Measurements from ENCODE around the gene LCN15. TPM values are rescaled to one million over a fixed set of nuclear protein-coding genes. Genes with fewer than 3 reads are reported as not detected.
A peak's percentile ranks its signal among the peaks of the same experiment; 100 is the strongest.
"Not testable (repeated sequence)": the region's sequence is repeated elsewhere in the genome, so short reads cannot be mapped to it uniquely, and the experiment has no call there.

Gene LCN15
- total RNA-seq, 1 experiment from 2014 or later: not detected

DNA sequence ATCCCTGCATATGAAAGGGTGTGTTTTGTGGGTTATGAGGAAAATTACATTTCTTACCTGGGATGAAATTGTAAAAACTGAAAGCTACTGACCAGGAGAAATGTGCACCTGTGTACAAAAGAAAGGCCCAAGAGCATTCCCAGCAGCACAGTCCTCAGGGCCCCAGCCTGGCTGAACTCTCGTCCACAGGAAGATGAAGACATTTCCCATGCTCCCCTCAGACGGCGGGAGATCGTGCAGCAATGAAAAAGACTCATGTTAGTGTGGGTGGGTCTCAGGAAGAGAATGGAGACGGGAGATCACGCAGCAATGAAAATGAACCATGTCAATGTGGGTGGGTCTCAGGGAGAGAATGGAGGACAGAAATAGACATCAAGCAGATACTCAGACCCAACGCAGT, 12.6 kb upstream of the LCN15 start:
- DNase-seq (ENCODE audit: extremely low read depth, low read depth): no peak

DNA sequence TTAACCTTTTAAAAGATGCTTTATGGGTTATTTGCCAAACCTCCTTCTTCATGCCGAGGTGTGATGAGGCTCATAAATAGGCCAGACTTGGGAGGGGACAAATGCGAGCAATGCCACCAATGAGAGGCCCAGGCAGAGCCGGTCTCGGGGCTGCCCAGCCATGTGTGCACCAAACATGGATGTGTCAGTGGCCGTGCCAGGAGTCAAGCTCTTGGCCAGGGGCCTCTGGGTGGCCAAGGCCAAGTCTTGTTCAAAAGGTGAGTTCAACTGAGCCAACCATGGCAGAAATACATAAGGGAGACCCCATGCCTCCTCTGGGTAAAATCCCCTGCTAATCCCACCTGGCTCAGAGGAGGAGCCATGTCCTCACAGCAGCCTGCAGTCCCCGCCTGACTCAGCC, 10.9 kb upstream of the LCN15 start:
- DNase-seq (ENCODE audit: extremely low read depth, low read depth): no peak

DNA sequence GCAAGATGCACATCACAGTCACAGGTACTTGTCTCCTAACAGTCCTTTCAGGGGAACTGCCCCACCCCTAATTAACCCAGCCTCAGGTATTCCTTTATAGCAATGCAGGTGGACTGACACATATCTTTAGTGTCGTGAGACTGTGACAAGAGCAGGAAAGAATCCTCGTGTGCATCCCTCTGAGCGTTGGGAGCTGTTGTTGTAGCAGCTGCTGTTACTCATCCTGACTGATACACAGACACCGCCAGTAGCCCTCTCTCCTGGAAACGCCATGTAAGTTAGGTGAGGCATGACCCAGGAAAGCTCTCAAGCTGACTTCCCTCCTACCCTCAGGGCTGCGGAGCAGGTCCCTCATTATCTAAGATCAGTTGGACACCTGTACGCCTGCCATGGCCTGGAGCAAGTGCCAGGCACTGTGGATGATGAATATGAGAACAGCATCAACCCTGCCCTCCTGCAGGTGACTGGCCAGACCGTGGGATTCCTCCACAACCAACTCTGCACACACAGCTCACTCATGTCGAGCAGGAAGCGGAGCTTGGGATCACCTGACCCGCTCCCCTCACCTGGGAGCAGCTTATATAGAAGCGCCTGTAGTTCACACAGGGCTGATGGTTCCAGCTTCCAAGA, 10.2 kb upstream of the LCN15 start:
- DNase-seq (ENCODE audit: extremely low read depth, low read depth): no peak

DNA sequence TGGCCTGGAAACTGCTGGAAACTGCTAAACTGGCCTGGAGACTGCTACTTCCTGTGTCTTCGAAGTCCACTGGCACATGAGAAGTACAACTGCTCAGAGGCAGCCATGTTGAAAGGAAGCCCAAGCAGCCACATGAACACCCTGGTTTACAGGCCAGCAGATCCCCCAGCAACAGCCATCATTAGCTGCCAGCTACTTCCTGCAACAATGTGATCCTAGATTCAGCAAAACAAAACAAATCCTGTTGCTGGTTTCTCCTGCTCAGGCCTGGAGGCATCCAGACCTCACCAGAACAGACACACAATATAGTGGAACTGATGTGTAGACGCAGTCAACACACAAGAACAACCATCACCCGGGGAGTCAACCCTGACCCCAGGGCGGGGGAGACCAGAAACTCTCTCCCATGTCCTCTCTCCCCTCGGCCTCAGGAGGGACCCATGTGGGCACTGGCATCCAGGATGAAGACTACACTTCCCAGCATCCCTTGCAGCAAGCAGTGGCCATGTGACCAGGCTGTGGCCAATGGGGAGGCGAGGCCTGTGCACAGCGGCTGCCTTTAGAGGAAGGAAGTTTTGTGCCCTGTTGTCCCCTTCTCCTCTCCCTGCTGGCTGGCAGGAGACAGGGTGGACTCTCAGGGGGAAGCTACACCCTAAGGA, 9.2 kb upstream of the LCN15 start:
- no peak for DNase-seq (ENCODE audit: extremely low read depth, low read depth)

DNA sequence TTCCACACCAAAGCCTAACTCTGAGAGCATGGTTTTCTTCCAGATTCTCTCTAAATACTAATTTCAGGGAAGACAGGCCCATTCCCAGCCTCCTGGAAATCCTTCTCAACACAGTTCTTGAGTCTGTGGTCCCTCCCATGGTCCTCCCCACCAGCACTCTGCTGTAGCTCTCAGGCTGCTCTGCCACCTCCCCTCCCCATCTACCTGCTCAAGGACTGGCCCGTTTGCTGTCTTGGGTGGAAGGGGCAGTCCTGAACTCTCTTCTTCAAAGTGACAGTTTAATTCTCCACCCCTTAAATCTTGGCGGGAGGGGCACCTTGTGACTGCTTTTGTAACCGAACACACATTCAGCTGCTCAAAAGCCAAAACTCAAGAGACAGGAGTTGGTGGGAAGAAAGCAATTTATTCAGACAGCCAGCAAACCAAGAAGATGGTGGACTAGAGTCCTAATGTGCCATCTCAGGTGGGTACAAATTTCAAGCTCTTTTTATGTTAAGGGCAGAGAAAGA, 7.6 kb upstream of the LCN15 start:
- no peak for DNase-seq (ENCODE audit: extremely low read depth, low read depth)

DNA sequence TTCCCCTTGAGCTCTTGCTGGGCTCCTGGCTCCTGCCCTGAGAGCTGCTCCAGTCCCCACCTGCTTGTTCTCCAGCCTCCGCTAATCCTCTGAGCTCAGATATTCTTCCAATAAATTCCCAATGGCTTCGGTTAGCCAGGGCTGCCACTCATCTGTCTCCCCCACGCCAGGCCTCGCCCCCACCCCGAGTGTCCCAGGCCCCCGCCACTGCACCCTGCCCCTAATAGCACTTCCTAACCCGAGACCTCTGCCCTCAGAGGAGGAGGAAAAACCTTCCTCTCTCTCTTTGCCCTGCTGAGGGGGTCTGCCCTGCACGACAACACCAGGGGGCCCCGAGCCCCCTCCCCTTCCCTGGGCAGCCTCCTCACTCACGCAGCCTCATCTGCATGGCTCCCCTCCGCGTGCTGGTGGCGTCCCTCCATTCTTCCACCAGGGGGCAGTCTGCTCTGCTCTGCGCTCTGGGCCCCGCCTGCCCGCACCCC, 5.4 kb upstream of the LCN15 start:
- DNase-seq (ENCODE audit: extremely low read depth, low read depth): no peak

DNA sequence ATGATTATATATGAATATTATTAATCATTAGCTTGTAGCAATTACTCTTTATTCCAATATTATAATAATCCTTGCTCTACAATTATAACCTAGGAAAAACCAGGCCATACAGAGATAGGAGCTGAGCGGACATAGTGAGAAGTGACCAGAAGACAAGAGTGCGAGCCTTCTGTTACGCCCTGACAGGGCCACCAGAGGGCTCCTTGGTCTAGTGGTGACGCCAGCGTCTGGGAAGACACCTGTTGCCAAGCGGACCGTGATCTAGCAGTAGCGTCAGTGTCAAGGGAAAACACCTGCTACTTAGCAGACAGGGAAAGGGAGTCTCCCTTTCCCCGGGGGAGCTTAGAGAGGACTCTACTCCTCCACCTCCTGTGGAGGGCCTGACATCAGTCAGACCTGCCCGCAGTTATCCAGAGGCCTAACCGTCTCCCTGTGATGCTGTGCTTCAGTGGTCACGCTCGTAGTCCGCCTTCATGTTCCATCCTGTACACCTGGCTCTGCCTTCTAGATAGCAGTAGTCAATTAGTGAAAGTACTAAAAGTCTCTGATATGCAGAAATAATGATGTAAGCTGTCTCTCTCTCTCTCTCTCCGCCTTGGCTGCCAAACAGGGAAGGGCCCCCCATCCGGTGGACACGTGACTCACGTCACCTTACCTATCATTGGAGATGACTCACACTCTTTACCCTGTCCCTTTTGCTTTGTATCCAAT, 2.2 kb upstream of the LCN15 start:
- peak; percentile 51 for DNase-seq (ENCODE audit: extremely low read depth, low read depth)

DNA sequence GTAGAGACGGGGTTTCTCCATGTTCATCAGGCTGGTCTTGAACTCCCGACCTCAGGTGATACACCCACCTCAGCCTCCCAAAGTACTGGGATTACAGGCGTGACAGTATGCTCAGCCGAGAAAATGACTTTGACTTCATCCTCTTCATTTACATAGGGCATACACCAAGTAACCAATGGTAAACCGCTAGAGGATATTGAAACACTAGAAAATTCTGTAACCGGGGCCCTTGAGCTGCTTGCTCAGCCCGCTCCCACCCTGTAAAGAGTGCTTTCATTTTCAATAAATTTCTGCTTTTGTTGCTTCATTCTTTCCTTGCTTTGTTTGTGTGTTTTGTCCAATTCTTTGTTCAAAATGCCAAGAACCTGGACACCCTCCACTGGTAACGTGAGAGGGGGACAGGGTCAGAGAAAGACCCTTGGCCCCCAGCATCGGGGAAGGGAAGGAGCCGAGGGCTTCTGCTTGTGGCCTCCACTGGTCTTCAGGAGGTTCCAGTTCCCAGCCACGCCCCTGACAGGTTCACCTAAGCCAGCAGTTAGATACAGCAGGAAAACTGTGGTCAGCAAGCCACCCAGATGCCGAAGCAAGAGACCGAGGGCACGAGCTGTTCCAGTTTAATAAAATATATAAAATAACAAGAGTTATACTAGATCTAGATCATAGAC, 1.6 kb upstream of the LCN15 start:
- not testable (repeated sequence) for DNase-seq (ENCODE audit: extremely low read depth, low read depth)

DNA sequence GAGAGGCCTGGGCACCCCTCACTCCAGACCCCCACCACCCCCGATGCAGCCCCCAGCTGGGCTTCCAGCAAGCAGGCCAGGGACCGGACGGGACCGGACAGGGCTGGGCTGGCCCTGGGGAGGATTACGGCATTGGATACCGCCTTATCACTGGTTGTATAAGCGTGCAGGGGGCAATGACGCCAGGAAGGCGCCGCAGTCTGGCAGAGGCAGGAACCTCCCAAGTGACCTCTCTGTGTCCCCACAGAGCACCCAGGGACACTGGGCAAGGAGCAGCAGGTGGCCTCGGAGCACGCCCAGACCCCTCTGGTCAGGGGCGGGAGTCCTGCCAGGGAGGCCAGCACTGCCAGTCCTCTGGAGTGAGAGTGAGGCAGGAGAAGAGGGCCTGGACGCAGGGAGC, 723 bp upstream of the LCN15 start:
- DNase-seq (ENCODE audit: extremely low read depth, low read depth): no peak

DNA sequence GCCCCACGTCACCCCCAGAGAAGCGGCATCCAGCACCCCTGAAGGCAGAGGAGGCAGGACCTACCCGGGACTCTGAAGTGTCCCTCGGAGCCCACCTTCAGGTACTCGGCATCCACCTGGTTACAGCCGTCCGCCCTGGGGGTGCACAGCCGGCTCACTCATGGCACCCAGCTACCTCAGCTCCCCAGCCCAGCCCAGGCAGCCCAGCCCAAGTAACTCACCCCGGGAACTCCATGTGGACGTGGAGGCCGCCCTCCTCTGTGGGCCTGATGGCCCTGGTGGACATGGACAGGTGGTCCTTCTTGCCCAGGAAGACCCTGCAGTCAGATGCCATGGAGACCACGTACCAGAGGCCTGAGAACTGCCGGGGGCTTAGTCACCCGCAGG, 676 bp downstream of the LCN15 start:
- DNase-seq (ENCODE audit: extremely low read depth, low read depth): no peak

DNA sequence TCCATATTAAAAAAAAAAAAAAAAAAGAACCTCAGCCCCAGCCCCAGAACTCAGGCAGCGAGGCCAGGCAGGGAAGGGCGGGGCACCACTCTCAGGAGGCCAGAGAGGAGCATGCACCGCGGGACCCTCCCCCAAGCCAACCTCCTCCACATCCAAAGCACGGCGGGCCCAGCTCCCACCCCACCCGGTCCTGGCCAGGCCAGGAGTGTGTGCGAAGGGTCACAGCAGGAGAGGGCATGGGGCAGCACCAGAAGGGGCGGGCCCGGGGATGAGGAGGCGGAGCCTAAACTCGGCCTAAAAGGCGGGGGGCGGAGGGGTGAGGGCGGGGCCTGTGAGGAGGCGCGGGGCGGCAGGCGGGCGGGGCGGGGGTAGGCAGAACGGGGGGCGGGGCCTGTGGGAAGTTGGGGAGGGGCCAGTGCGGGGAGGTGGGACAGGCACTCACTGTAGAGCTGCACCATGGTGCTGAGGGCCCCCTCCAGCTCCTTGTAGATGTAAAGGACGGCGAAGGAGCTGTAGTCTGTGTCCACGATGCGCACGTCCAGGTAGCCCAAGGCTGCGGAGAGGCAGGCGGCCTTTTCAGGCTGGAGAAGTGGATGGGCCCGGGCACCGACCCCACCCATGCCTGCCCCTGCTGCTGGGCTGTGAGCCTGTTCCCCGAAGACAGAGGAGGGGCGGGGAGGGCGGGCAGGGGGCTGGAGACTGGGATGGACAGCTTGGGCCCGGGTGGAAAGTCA, 1.2 kb downstream of the LCN15 start:
- DNase-seq (ENCODE audit: extremely low read depth, low read depth): peak; percentile 33

DNA sequence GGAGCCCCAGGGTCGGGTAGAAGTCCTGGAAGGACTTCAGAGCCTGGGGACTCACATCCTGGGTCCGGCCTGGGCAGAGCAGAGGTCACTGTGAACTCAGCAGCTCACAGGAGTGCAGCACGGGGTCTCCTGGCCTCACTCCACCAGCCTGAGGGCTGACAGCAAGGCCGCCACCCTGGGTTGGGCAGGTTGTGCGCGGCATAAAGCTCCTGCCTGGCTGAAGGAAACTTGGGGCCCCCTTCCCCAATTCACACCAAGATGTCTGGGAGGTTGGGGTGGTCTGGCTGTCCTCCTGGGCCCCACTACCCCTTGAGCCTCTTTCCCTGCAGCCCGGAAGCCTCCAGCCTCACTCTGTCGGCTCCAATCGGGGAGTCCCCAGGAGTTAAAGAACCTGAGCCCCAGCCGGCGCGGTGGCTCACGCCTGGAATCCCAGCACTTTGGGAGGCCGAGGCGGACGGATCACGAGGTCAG, 2.1 kb downstream of the LCN15 start:
- no peak for DNase-seq (ENCODE audit: extremely low read depth, low read depth)

DNA sequence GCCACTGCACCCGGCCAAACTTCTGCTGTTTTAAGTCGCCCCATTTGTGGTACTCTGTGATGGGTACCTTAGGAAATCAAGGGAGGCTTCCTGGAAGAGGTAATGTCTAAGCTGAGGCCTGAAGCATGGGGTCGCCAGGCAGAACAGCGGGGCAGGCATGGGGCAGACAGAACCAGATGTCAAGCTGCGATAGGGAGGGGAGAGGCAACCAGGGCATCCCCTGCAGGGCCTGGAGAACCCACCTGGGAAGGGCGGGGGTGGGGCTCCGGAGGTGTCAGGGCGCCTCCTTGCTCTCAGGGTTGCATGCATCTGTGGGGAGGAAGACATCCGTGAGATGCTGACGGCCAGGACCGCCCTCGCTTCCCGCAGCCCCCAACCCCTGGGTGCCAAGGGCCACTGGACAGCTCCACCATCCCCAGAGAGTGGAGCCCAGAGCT, 2.8 kb downstream of the LCN15 start:
- no peak for DNase-seq (ENCODE audit: extremely low read depth, low read depth)

DNA sequence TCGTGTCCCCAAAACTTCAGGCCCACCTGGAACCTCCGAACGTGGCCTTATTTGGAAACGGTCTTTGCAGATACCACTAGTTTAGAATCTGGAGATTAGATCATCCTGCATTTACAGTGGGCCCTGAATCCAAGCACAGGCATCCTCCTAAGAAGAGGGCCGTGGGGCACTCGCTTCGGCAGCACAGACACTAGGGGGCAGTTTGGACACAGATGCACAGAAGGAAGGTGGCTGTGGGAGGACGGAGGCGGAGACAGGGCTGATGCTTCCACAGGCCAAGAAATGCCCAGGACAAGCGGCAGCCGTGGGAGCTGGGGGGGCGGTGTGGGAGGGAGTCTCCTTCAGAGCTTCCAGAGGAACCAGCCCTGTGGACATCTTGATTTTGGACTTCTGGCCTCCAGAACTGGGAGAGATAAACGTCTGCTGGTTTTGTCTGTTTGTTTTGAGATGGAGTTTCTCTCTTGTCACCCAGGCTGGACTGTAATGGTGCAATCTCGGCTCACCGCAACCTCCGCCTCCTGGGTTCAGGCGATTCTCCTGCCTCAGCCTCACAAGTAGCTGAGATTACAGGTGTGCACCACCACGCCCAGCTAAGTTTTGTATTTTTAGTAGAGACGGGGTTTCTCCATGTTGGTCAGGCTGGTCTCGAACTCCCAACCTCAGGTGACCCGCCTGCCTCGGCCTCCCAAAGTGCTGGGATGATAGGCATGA, 3.3 kb downstream of the LCN15 start:
- peak; percentile 59 for DNase-seq (ENCODE audit: extremely low read depth, low read depth)

DNA sequence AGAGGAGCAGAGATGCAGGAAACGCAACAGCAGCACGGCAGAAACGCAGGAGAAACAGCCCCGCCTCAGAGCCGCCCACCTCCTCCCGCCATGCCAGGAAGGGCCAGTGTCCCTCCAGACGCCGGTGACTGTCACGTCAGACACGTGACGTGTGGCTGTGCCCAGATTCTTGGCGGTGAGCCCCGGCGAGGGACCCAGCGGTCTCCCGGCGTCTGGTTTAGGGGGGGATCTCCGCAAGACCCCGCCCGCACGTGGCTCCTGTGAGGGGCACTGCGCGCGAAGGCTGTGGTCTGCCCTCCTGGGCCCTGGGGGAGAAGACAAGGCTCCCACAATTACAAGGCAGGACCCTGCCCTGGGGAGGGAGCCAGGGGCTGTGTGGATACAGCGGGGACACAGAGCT, 3.9 kb downstream of the LCN15 start:
- DNase-seq (ENCODE audit: extremely low read depth, low read depth): no peak

DNA sequence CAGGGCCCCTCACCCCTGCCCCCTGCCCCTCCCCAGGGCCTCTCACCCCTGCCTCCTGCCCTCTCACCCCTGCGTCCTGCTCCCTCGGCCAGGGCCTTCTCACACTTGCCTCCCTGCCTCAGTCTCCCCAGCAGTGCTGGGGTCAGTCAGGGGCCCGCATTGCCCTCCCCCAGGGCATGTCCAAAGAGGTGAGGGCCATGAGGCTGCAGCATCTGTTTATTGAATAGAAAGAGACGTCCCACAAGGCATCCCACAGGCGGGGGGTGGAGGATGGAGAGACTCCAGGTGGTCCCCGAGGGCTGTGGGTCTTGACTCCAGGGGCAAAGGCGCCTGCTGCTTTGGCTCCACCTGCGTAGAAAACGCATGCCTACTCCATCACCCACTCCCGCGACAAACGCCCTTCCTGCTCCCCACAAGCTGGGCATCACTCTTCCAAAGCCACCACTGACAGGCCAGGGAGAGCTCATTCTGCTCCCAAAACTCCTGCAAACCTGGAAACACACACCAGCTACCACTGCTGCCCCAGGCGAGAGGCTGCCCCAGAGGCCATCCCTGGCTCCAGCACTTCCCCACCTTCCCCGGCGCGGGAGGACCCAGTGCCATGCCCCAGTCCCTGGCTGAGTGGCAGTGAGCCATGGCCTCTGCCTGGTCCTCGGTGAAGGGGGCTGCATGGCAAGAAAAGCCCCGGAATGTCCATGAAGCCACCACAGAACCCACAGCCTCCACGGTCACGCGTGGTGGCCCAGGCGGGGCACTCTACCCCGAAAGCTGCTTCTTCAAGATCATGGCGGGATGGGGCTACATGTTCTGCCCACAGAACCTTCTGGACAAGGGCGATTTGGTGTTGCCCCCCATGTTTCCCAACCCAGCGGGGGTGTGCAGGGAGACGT, 4.6 kb downstream of the LCN15 start:
- no peak for DNase-seq (ENCODE audit: extremely low read depth, low read depth)

DNA sequence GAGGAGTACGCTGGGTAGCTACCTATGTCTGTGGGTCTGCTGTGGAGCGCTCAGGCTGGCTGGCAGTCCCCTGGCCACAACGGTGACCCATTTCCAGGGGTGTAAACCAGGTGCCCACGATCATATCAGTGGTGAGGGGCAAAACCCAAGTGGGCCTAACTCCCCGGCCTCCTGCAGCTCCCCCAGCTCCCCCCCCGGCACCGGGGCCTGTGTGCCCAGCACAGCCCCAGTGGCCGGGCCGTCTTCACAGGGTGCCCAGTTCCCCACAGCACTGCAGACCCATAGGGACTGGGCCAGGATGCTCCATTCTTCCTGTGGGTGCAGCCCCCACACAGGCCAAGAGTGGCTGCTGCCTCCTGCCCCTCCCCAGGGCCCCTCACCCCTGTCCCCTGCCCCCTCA, 5.3 kb downstream of the LCN15 start:
- DNase-seq (ENCODE audit: extremely low read depth, low read depth): no peak

DNA sequence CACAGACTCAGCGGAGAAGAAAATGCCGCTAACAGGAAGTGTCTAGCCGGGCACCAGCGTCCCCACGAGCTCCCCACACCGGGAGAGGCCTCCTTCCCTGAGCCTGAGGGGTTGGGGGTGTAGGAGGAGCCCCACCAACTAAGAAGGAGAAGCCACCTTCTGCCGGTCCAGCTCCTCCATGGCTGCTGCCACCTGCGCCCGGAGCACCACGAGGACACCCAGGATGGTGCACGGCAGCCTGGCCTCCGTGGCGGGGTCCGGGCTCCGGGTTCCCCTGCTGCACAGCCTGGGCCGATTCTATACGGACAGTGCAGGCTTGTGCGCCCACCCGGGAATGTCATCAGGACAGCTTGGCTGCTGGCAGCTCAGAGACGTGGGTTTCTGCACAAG, 6.6 kb downstream of the LCN15 start:
- DNase-seq (ENCODE audit: extremely low read depth, low read depth): no peak

DNA sequence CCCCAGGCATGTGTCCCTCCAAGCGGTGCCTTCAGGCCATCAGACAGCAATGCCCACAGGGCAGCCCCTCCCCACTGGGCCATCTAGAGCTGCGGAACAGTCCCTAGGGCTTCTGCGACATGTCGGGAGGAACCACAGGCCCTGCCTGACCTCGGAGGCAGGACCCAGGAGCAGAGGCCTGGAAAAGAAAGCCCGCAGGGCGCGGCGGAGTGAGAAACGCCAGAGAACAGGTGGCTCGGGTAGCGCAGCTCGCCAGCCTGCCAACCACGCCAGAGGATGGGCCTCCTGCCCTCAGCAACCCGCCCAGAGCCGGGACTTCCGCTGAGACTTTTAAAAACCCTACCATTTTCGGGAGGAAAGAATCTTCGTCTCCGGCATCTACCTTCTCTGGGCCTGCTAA, 7.0 kb downstream of the LCN15 start:
- DNase-seq (ENCODE audit: extremely low read depth, low read depth): no peak
